IMR-90 (cell line): Measurements from ENCODE around the gene ARHGEF2. TPM values are rescaled to one million over a fixed set of nuclear protein-coding genes. Genes with fewer than 3 reads are reported as not detected.

ENCODE experiments used
- ATAC-seq: fragments of 200-7000 bp; cut with Tn5 transposase; 2 replicates; pipeline ENCODE4 v1.9.1; 2020; ENCODE audit warnings: low read depth, mild to moderate bottlenecking, moderate library complexity
- BruUV-seq: library from RNA; stranded (reverse); fragments of 400-500 nt; replicated peaks from 2 replicates; lab custom pipeline; 2021; lab: Mats Ljungman, UMichigan
- CTCF ChIA-PET: fragments of 300-600 bp; formaldehyde crosslinking; extraction: SDS; loops from one replicate; lab custom pipeline; 2021; ENCODE audit warnings: antibody characterized with exemption; lab: Yijun Ruan, JAX
- POLR2A ChIA-PET: fragments of 300-600 bp; sonication (Branson Sonifier 250); formaldehyde crosslinking; loops from one replicate; lab custom pipeline; 2022; ENCODE audit warnings: antibody characterized with exemption; ENCODE audit not compliant: unreplicated experiment; lab: Charles Lee
- DNase-seq: peaks from one replicate; pipeline ENCODE4 v3.0.0; 2013
- H2AFZ ChIP-seq: replicated peaks from 2 replicates; pipeline ENCODE3; 2013; ENCODE audit warnings: low read length, mild to moderate bottlenecking; ENCODE audit not compliant: poor library complexity
- H2AK5ac ChIP-seq: 2 replicates; pipeline ENCODE4 v1.6.1; 2013; ENCODE audit warnings: low read depth, low read length, inconsistent platforms
- H2AK9ac ChIP-seq: replicated peaks from 2 replicates; pipeline ENCODE3; 2013; ENCODE audit warnings: mild to moderate bottlenecking, low read depth, low read length, moderate library complexity; ENCODE audit not compliant: poor library complexity
- H2BK120ac ChIP-seq: 2 replicates; pipeline ENCODE4 v1.6.1; 2013; ENCODE audit warnings: low read depth, low read length, inconsistent platforms
- H2BK15ac ChIP-seq: 3 replicates; pipeline ENCODE4 v1.6.1; 2013; ENCODE audit warnings: low read depth, low read length, inconsistent platforms
- H2BK20ac ChIP-seq: 2 replicates; pipeline ENCODE4 v1.6.1; 2013; ENCODE audit warnings: low read depth, mild to moderate bottlenecking, inconsistent platforms, low read length, moderate library complexity
- H2BK5ac ChIP-seq: 2 replicates; pipeline ENCODE4 v1.6.1; 2013; ENCODE audit warnings: mild to moderate bottlenecking, low read depth, low read length, inconsistent platforms; ENCODE audit not compliant: poor library complexity, severe bottlenecking
- H3K14ac ChIP-seq: replicated peaks from 2 replicates; pipeline ENCODE4 v1.6.1; 2013; ENCODE audit warnings: low read depth, low read length, inconsistent platforms
- H3K18ac ChIP-seq: 2 replicates; pipeline ENCODE4 v1.6.1; 2013; ENCODE audit warnings: low read depth, low read length, control low read depth
- H3K23ac ChIP-seq: 2 replicates; pipeline ENCODE4 v1.6.1; 2013; ENCODE audit warnings: low read depth, low read length, inconsistent platforms
- H3K27ac ChIP-seq: 2 replicates; pipeline ENCODE4 v1.5.1; 2013; ENCODE audit warnings: mild to moderate bottlenecking, control low read depth, low read length; ENCODE audit not compliant: insufficient read depth
- H3K27me3 ChIP-seq: 2 replicates; pipeline ENCODE4 v1.6.1; 2013; ENCODE audit warnings: low read length; ENCODE audit not compliant: control insufficient read depth, insufficient read depth
- H3K36me3 ChIP-seq: 2 replicates; pipeline ENCODE4 v1.6.1; 2013; ENCODE audit warnings: low read length, mixed read lengths; ENCODE audit not compliant: control insufficient read depth, insufficient read depth
- H3K4ac ChIP-seq: 2 replicates; pipeline ENCODE4 v1.6.1; 2013; ENCODE audit warnings: low read depth, low read length, inconsistent platforms
- H3K4me1 ChIP-seq: 2 replicates; pipeline ENCODE4 v1.6.1; 2013; ENCODE audit warnings: low read length, mixed read lengths; ENCODE audit not compliant: control insufficient read depth, insufficient read depth
- H3K4me2 ChIP-seq: 2 replicates; pipeline ENCODE4 v1.6.1; 2013; ENCODE audit warnings: low read depth, mild to moderate bottlenecking, control low read depth, low read length, moderate library complexity
- H3K4me3 ChIP-seq: 2 replicates; pipeline ENCODE4 v1.5.1; 2013; ENCODE audit warnings: low read depth, mild to moderate bottlenecking, control low read depth, low read length, moderate library complexity; ENCODE audit not compliant: insufficient read depth
- H3K56ac ChIP-seq: 2 replicates; pipeline ENCODE4 v1.6.1; 2013; ENCODE audit warnings: low read length, inconsistent platforms; ENCODE audit not compliant: insufficient read depth; ENCODE audit errors: extremely low read depth
- H3K79me1 ChIP-seq, 2 experiments: 2 replicates each; pipeline ENCODE4 v1.6.1; 2013; ENCODE audit warnings: low read length in 2 of 2, inconsistent platforms in 1 of 2, low read depth in 1 of 2
- H3K9ac ChIP-seq: 2 replicates; pipeline ENCODE4 v1.6.1; 2013; ENCODE audit warnings: low read depth, low read length, control low read depth
- H3K9me1 ChIP-seq: 2 replicates; pipeline ENCODE4 v1.6.1; 2013; ENCODE audit warnings: low read length, inconsistent platforms; ENCODE audit not compliant: insufficient read depth
- H3K9me3 ChIP-seq: 2 replicates; pipeline ENCODE4 v1.6.1; 2013; ENCODE audit warnings: low read length; ENCODE audit not compliant: control insufficient read depth, insufficient read depth
- H4K20me1 ChIP-seq: 2 replicates; pipeline ENCODE4 v1.6.1; 2013; ENCODE audit warnings: low read length, inconsistent platforms; ENCODE audit not compliant: insufficient read depth
- H4K5ac ChIP-seq: 2 replicates; pipeline ENCODE4 v1.6.1; 2013; ENCODE audit warnings: mild to moderate bottlenecking, low read depth, low read length, control low read depth
- H4K8ac ChIP-seq, 2 experiments: 2 replicates each; pipeline ENCODE4 v1.6.1; 2013; ENCODE audit warnings: low read depth in 2 of 2, low read length in 2 of 2, control low read depth in 1 of 2, inconsistent platforms in 1 of 2
- H4K91ac ChIP-seq: 2 replicates; pipeline ENCODE4 v1.6.1; 2013; ENCODE audit warnings: low read depth, low read length, inconsistent platforms; ENCODE audit not compliant: insufficient read depth
- BHLHE40 ChIP-seq: fragments of 150-350 bp; IDR thresholded peaks from 2 replicates; pipeline ENCODE4 v1.6.1; 2016; ENCODE audit warnings: mild to moderate bottlenecking, low read depth, low read length
- CEBPB ChIP-seq: IDR thresholded peaks from 2 replicates; pipeline ENCODE4 v1.6.1; 2012; ENCODE audit warnings: low read depth, low read length, improper control_type of control experiment
- CHD1 ChIP-seq: IDR thresholded peaks from 2 replicates; pipeline ENCODE4 v1.6.1; 2012; ENCODE audit warnings: low read depth, low read length, improper control_type of control experiment
- CTCF ChIP-seq: conservative IDR thresholded peaks from 2 replicates; pipeline ENCODE4 v1.5.1; 2012; ENCODE audit warnings: mild to moderate bottlenecking, low read depth, low read length, improper control_type of control experiment
- ELK1 ChIP-seq: fragments of 150-350 bp; IDR thresholded peaks from 2 replicates; pipeline ENCODE4 v1.6.1; 2016; ENCODE audit warnings: low read depth, mild to moderate bottlenecking, low read length, moderate library complexity, borderline replicate concordance
- FOS ChIP-seq: fragments of 150-350 bp; IDR thresholded peaks from 2 replicates; pipeline ENCODE4 v1.6.1; 2016; ENCODE audit warnings: low read depth, low read length
- MAFK ChIP-seq: IDR thresholded peaks from 2 replicates; pipeline ENCODE4 v1.6.1; 2012; ENCODE audit warnings: low read depth, low read length, improper control_type of control experiment
- MAZ ChIP-seq: IDR thresholded peaks from 2 replicates; pipeline ENCODE4 v1.6.1; 2012; ENCODE audit warnings: low read depth, mild to moderate bottlenecking, low read length, improper control_type of control experiment, moderate library complexity, borderline replicate concordance
- MXI1 ChIP-seq: IDR thresholded peaks from 2 replicates; pipeline ENCODE4 v1.6.1; 2012; ENCODE audit warnings: low read depth, mild to moderate bottlenecking, low read length, moderate library complexity, borderline replicate concordance
- NFE2L2 ChIP-seq: fragments of 150-350 bp; IDR thresholded peaks from 2 replicates; pipeline ENCODE4 v1.6.1; 2016; ENCODE audit warnings: low read depth, mild to moderate bottlenecking, low read length
- POLR2A ChIP-seq: IDR thresholded peaks from 2 replicates; pipeline ENCODE4 v1.6.1; 2012; ENCODE audit warnings: mild to moderate bottlenecking, low read depth, low read length
- RAD21 ChIP-seq: IDR thresholded peaks from 2 replicates; pipeline ENCODE4 v1.6.1; 2012; ENCODE audit warnings: low read length, improper control_type of control experiment
- RCOR1 ChIP-seq: IDR thresholded peaks from 2 replicates; pipeline ENCODE4 v1.6.1; 2012; ENCODE audit warnings: mild to moderate bottlenecking, low read length, improper control_type of control experiment; ENCODE audit not compliant: insufficient replicate concordance
- RFX5 ChIP-seq: IDR thresholded peaks from 2 replicates; pipeline ENCODE4 v1.8.0; 2012; ENCODE audit warnings: low read depth, mild to moderate bottlenecking, low read length, moderate library complexity
- SMC3 ChIP-seq: fragments of 150-350 bp; IDR thresholded peaks from 2 replicates; pipeline ENCODE4 v1.6.1; 2016; ENCODE audit warnings: low read depth, mild to moderate bottlenecking, antibody characterized with exemption, low read length, moderate library complexity
- USF2 ChIP-seq: fragments of 150-350 bp; IDR thresholded peaks from 2 replicates; pipeline ENCODE4 v1.6.1; 2017; ENCODE audit warnings: mild to moderate bottlenecking, antibody characterized with exemption, low read length, low read depth
- WGBS, 2 experiments: methylation state at CpG; one replicate each; pipeline versions ENCODE4 v1.1.5 to v1.1.7; 2013; ENCODE audit warnings: missing lambda C conversion rate in 2 of 2; ENCODE audit not compliant: insufficient read length in 1 of 2; ENCODE audit errors: extremely low coverage in 2 of 2; 5-methylcytosine and 5-hydroxymethylcytosine counted together
- dilution Hi-C: fragments of 300-500 bp; cut with HindIII; formaldehyde crosslinking; loops from one replicate; pipeline ENCODE4 v1.14.3; 2018; ENCODE audit warnings: low sequenced_read_pairs; ENCODE audit not compliant: unreplicated experiment
- in situ Hi-C: fragments of 300-500 bp; cut with MboI; formaldehyde crosslinking; loops from 3 replicates; pipeline ENCODE4 v1.14.3; 2019; ENCODE audit warnings: low sequenced_read_pairs, inconsistent platforms, mixed read lengths
- intact Hi-C: fragments of 100-400 bp; cut with micrococcal nuclease; formaldehyde crosslinking; loops from 2 replicates; pipeline ENCODE4 v1.10.0; 2022
- polyA plus RNA-seq, 3 experiments: library from polyadenylated mRNA; depleted of rRNA; stranded (reverse); fragments of >200 nt; gene quantifications; 2 replicates each; pipeline ENCODE4 v1.2.3, GENCODE V29; 2012; ENCODE audit warnings: low replicate concordance in 1 of 3
- total RNA-seq: library from RNA; depleted of rRNA; stranded (reverse); fragments of >200 nt; gene quantifications from 2 replicates; pipeline ENCODE4 v1.2.3, GENCODE V29; 2012

ARHGEF2 gene
- total and polyA plus RNA-seq, 2 of the 4 experiments (the other 2 are of a cell fraction), result 91.8 to 117 TPM

- Histone ChIP-seq H2BK20ac (no peak overlapping the region), H4K5ac (no peak overlapping the region), H3K27me3 (no peaks in the 10 kb centered on the region), H3K36me3 (peaks cover 12% of the 10 kb centered on the region), H3K9ac (no peak overlapping the region), H2BK5ac (no peak overlapping the region), H3K18ac (no peak overlapping the region), H3K27ac (no peak overlapping the region), H3K9me1 (peaks cover 3% of the 10 kb centered on the region; the same call in 1 of the 2 replicates), H4K20me1 (no peaks in the 10 kb centered on the region), H3K23ac (no peak overlapping the region), H2BK120ac (no peak overlapping the region), H4K91ac (no peak overlapping the region), H4K8ac (no peak overlapping the region), H3K14ac (no peak overlapping the region), H2BK15ac (no peak overlapping the region), H3K79me1 (peaks cover 10 to 25% of the 10 kb centered on the region in 2 experiments), H3K56ac (no peak overlapping the region), H3K4me3 (no peak overlapping the region), H2AK9ac (no peak overlapping the region), H3K4me1 (0 out of 2 replicates have a peak, but pooled peaks cover 1% of the 10 kb centered on the region), H2AFZ (no peak overlapping the region), H3K4me2 (no peak overlapping the region), H3K4ac (no peak overlapping the region), H3K9me3 (no peaks in the 10 kb centered on the region), H2AK5ac (no peak overlapping the region)
- no CpG with 5 or more reads among the region's 2 CpGs for WGBS, 2 experiments
- dilution Hi-C loops (no loop called here), in situ Hi-C loops (no loop called here), intact Hi-C loops (no loop called here)
- TF ChIP-seq CTCF (no peak), CHD1 (no peak), POLR2A (no peak), ELK1 (no peak), NFE2L2 (no peak), RFX5 (no peak), MAFK (no peak), RCOR1 (no peak), BHLHE40 (no peak), SMC3 (no peak), FOS (no peak), MAZ (no peak), RAD21 (no peak), MXI1 (no peak), CEBPB (no peak), USF2 (no peak)
- ChIA-PET CTCF (no interaction called here), POLR2A (no interaction called here)
- ATAC-seq (no peak), DNase-seq (no peak)
- no TSS peak for BruUV-seq
Observed at GRCh38 chr1:156021954-156022353, 43.6 kb upstream of the ARHGEF2 start.
